DMS153 treated with DMSO at 0.1 percent for 48 hours (cell line): ENCODE results near the gene ROBO1.
A peak's percentile ranks its signal among the peaks of the same experiment; 100 is the strongest.

Experiments
- DNase-seq: peaks from one replicate; lab custom pipeline; 2025; ENCODE audit not compliant: unreplicated experiment; lab: John Stamatoyannopoulos, UW

Gene ROBO1

GRCh38 chr3:78604341-78604740 is 1163.5 kb downstream of the ROBO1 start:
- DNase-seq: no peak

DNA sequence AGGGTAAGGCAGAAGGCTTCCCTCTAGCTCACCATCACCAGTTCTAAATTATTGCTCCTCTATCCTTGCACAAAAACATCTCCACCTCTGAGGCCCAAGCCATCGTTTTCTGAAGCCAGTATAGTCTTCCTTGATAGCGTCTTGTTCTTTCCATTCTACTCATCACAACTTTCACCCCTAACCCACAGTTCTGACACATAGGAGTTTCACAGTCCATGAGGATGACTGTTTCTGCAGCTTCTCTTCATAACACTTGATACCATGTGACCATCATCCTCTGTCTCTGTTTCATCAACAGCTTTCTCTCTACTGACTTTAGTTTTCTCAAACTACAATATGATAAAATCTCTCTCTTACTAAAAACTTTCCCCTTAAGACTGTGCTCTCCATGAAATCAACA is 1166.5 kb downstream of the ROBO1 start:
- no peak for DNase-seq

GRCh38 chr3:78589778-78590177 is 1178.0 kb downstream of the ROBO1 start:
- peak; percentile 1 for DNase-seq

DNA sequence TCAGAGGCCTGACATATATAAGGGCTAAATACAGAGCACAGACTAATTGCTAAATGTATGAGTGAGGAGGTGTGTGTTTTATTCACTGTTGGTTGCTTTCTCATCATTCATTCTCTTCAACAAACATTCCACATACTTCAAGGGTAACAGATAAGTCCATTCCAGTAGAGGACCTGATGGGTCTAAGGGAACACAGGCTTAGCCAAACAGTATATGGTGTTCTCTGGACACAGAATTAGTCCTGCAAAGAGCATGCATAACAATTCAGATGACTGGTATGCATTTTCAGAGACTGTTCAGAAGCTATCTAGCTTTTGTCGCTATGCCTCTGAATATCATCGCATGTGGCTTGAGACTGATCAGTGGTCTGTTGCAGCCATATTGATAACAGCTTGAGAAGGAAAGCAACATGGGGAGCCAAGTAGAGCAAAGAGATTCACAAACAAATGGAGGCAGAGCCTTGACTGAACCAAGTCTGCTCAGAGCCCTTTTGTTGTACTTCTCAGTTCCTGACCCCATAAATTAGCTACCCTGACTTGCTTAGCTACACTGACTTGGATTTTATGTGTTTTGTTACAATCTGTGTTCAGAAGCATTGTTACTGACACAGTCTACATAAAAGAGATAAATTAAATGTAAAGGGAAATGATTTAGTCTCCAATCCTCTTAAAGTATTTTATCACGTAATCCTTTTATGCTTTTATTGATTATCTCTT is 1178.7 kb downstream of the ROBO1 start:
- no peak for DNase-seq

GRCh38 chr3:78580681-78581080 is 1187.1 kb downstream of the ROBO1 start:
- DNase-seq: no peak

GRCh38 chr3:78571486-78571885 is 1196.3 kb downstream of the ROBO1 start:
- DNase-seq: no peak

- no peak for DNase-seq
Measured at GRCh38 chr3:78570496-78570895, 1197.3 kb downstream of the ROBO1 start.

GRCh38 chr3:78569804-78570203 is 1198.0 kb downstream of the ROBO1 start:
- no peak for DNase-seq

- no peak for DNase-seq
Measured at GRCh38 chr3:78565712-78566111, 1202.1 kb downstream of the ROBO1 start.

- no peak for DNase-seq
Measured at GRCh38 chr3:78562328-78562727, 1205.5 kb downstream of the ROBO1 start.
